Neuronal stem cell (in vitro differentiated cells): ENCODE results near the gene FRMD4B.

Experiments
- DNase-seq: peaks from one replicate; pipeline ENCODE4 v3.0.0-alpha.2; 2013; ENCODE audit warnings: low spot score
- H2AFZ ChIP-seq: one replicate; pipeline ENCODE4 v1.6.1; 2013; ENCODE audit warnings: mild to moderate bottlenecking, low read length, inconsistent platforms
- H2AK5ac ChIP-seq: 2 replicates; pipeline ENCODE4 v1.6.1; 2013; ENCODE audit warnings: low read depth, mild to moderate bottlenecking, inconsistent platforms, low read length, moderate library complexity, mixed read lengths
- H2BK120ac ChIP-seq: 2 replicates; pipeline ENCODE4 v1.6.1; 2013; ENCODE audit warnings: low read depth, mild to moderate bottlenecking, inconsistent platforms, low read length, moderate library complexity, mixed read lengths
- H2BK12ac ChIP-seq: one replicate; pipeline ENCODE4 v1.6.1; 2013; ENCODE audit warnings: low read length, inconsistent platforms
- H2BK15ac ChIP-seq: 2 replicates; pipeline ENCODE4 v1.6.1; 2013; ENCODE audit warnings: mild to moderate bottlenecking, low read length, inconsistent platforms, mixed read lengths
- H2BK5ac ChIP-seq: one replicate; pipeline ENCODE4 v1.6.1; 2013; ENCODE audit warnings: inconsistent platforms, mild to moderate bottlenecking, low read length, moderate library complexity
- H3K14ac ChIP-seq: one replicate; pipeline ENCODE4 v1.6.1; 2013; ENCODE audit warnings: low read length, inconsistent platforms
- H3K18ac ChIP-seq: 2 replicates; pipeline ENCODE4 v1.6.1; 2013; ENCODE audit warnings: low read length, inconsistent platforms
- H3K23ac ChIP-seq: 2 replicates; pipeline ENCODE4 v1.6.1; 2013; ENCODE audit warnings: low read depth, mild to moderate bottlenecking, mixed read lengths, low read length, inconsistent platforms; ENCODE audit not compliant: poor library complexity
- H3K27ac ChIP-seq: replicated peaks from 3 replicates; pipeline ENCODE4 v1.5.1; 2013; ENCODE audit warnings: low read length, inconsistent platforms
- H3K27me3 ChIP-seq, 3 experiments: 2 replicates each; pipeline ENCODE4 v1.6.1; 2013; ENCODE audit warnings: low read length in 3 of 3, mild to moderate bottlenecking in 2 of 3, inconsistent platforms in 1 of 3, low read depth in 1 of 3, mixed read lengths in 1 of 3, moderate library complexity in 1 of 3; ENCODE audit not compliant: control insufficient read depth in 3 of 3, insufficient read depth in 3 of 3
- H3K36me3 ChIP-seq, 2 donors: replicated peaks in 1 of 2; 2 replicates each; pipeline ENCODE4 v1.6.1; 2013; ENCODE audit warnings: low read length in 2 of 2; ENCODE audit not compliant: control insufficient read depth in 2 of 2, insufficient read depth in 2 of 2
- H3K4ac ChIP-seq: 2 replicates; pipeline ENCODE4 v1.6.1; 2013; ENCODE audit warnings: inconsistent platforms, mild to moderate bottlenecking, low read length, moderate library complexity
- H3K4me1 ChIP-seq, 2 donors: 1 replicate in 1 of 2; 2 replicates in 1 of 2; pipeline ENCODE4 v1.6.1; 2013; ENCODE audit warnings: low read length in 2 of 2, low read depth in 1 of 2; ENCODE audit not compliant: control insufficient read depth in 2 of 2, insufficient read depth in 1 of 2
- H3K4me2 ChIP-seq: one replicate; pipeline ENCODE4 v1.6.1; 2013; ENCODE audit warnings: mild to moderate bottlenecking, low read length, inconsistent platforms; ENCODE audit not compliant: insufficient read depth, poor library complexity, severe bottlenecking
- H3K4me3 ChIP-seq, 2 donors: 2 replicates each; pipeline ENCODE4 v1.5.1; 2013; ENCODE audit warnings: low read length in 2 of 2, mild to moderate bottlenecking in 2 of 2, inconsistent platforms in 1 of 2, moderate library complexity in 1 of 2
- H3K79me1 ChIP-seq: one replicate; pipeline ENCODE4 v1.6.1; 2013; ENCODE audit warnings: low read depth, mild to moderate bottlenecking, inconsistent platforms, low read length, moderate library complexity
- H3K9ac ChIP-seq: one replicate; pipeline ENCODE4 v1.6.1; 2013; ENCODE audit warnings: mild to moderate bottlenecking, low read depth, low read length, inconsistent platforms; ENCODE audit not compliant: poor library complexity
- H3K9me3 ChIP-seq, 2 donors: replicated peaks in 1 of 2; 2 replicates each; pipeline versions ENCODE3 to v1.6.1; 2013; ENCODE audit warnings: low read length in 2 of 2, mild to moderate bottlenecking in 2 of 2, inconsistent platforms in 1 of 2, low read depth in 1 of 2, mixed read lengths in 1 of 2, moderate library complexity in 1 of 2; ENCODE audit not compliant: control insufficient read depth in 2 of 2, insufficient read depth in 1 of 2
- H4K8ac ChIP-seq: one replicate; pipeline ENCODE4 v1.6.1; 2013; ENCODE audit warnings: low read depth, mild to moderate bottlenecking, inconsistent platforms, low read length, moderate library complexity
- H4K91ac ChIP-seq: one replicate; pipeline ENCODE4 v1.6.1; 2013; ENCODE audit warnings: low read length, low read depth, mild to moderate bottlenecking, inconsistent platforms; ENCODE audit not compliant: poor library complexity
- WGBS, 2 donors: extraction: QIAGEN DNeasy Blood & Tissue Kit; methylation state at CpG; one replicate each; pipeline ENCODE4 v1.1.7; 2013; ENCODE audit warnings: missing lambda C conversion rate in 2 of 2, mixed read lengths in 1 of 2; ENCODE audit not compliant: insufficient read length in 2 of 2, insufficient replicate concordance in 1 of 2; ENCODE audit errors: extremely low coverage in 2 of 2; 5-methylcytosine and 5-hydroxymethylcytosine counted together

The FRMD4B gene

GRCh38 chr3:69231929-69232440 lies 153.9 kb downstream of the FRMD4B start:
- Histone ChIP-seq H2BK12ac (no peak overlapping the region), H2BK120ac (no peak overlapping the region), H3K18ac (no peak overlapping the region), H4K8ac (no peak overlapping the region), H2AK5ac (no peak overlapping the region), H3K4me3 (no peak overlapping the region), H3K4me2 (no peak overlapping the region), H4K91ac (no peak overlapping the region), H2BK15ac (no peak overlapping the region), H2BK5ac (no peak overlapping the region), H3K4ac (no peak overlapping the region), H2AFZ (no peak overlapping the region), H3K9ac (no peak overlapping the region), H3K14ac (no peak overlapping the region), H3K4me1 (peaks cover 0 to under 1% of the 10 kb centered on the region in 2 donors), H3K23ac (no peak overlapping the region), H3K36me3 (no peaks in the 10 kb centered on the region), H3K9me3 (no peaks in the 10 kb centered on the region), H3K27ac (no peak overlapping the region), H3K27me3 (no peaks in the 10 kb centered on the region), H3K79me1 (no peaks in the 10 kb centered on the region)
- no peak for DNase-seq
- WGBS, 2 donors, result no CpG with 5 or more reads among the region's 6 CpGs

DNA sequence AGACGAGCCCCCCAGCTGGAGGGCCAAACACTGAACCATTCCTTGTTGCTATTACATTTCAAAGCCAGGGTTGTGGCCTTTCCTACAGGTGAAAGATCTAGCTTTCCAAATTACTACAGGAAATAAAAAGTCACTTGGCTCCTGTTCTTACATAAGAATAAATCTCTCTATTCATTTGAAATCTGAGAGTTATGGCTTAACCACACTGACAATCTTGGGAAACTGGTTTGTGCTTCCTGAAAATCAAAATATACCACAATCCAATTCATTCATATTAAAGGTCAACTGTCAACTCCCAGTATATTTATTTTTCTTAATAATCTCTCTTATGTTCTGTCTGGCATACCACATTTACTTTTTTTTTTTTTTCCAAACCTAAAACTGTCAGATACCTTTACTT lies 159.8 kb downstream of the FRMD4B start:
- H3K14ac ChIP-seq, result no peak overlapping the region
- H2AK5ac ChIP-seq, result no peak overlapping the region
- no peak overlapping the region for H3K27ac ChIP-seq
- no peak overlapping the region for H3K4me3 ChIP-seq
- H2BK15ac ChIP-seq, result no peak overlapping the region
- no peak overlapping the region for H3K4ac ChIP-seq
- no peak overlapping the region for H2BK5ac ChIP-seq
- no peaks in the 10 kb centered on the region for H3K79me1 ChIP-seq
- H3K4me2 ChIP-seq, result no peak overlapping the region
- H3K23ac ChIP-seq, result no peak overlapping the region
- no peak overlapping the region for H2BK120ac ChIP-seq
- no peaks in the 10 kb centered on the region for H3K36me3 ChIP-seq
- no peak overlapping the region for H3K18ac ChIP-seq
- H4K8ac ChIP-seq, result no peak overlapping the region
- no peak overlapping the region for H3K9ac ChIP-seq
- no peak overlapping the region for H2BK12ac ChIP-seq
- no peaks in the 10 kb centered on the region for H3K27me3 ChIP-seq
- H3K4me1 ChIP-seq, result no peaks in the 10 kb centered on the region
- H3K9me3 ChIP-seq, result no peaks in the 10 kb centered on the region
- DNase-seq, result no peak
- no CpG with 5 or more reads among the region's 1 CpG for WGBS, 2 donors
- no peak overlapping the region for H4K91ac ChIP-seq
- no peak overlapping the region for H2AFZ ChIP-seq

DNA sequence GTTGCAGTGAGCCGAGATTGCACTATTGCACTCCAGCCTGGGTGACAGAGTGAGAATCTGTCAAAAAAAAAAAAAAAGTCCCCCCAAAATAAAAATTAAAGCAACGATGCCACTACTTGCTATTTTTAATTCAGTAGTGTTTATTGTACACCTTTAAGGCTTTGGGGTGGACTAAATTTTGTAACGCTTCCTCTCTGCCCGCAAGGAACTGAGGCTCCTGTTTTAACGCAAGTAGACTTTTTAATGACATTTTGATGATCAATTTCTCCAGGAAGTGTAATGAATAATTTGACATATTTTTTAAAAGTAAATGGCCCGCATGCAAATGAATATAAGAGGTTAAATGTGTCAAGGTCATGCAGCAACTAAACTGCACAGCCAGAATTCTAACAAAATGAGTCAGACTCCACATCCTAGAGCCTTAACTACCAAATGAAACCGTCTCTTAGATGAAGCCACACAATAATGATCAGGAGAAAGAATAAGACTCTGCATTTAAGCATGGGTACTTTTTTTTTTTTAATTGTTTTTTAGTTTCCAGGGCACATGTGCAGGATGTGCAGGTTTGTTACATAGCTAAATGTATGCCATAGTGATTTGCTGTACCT lies 166.7 kb downstream of the FRMD4B start:
- no peak overlapping the region for H3K4me3 ChIP-seq
- H3K4me2 ChIP-seq, result no peak overlapping the region
- H4K8ac ChIP-seq, result no peak overlapping the region
- no peak overlapping the region for H2BK12ac ChIP-seq
- H3K14ac ChIP-seq, result no peak overlapping the region
- H3K18ac ChIP-seq, result no peak overlapping the region
- no peak overlapping the region for H2AFZ ChIP-seq
- no peak overlapping the region for H2BK120ac ChIP-seq
- H3K9me3 ChIP-seq, result no peaks in the 10 kb centered on the region
- no peaks in the 10 kb centered on the region for H3K79me1 ChIP-seq
- H3K4me1 ChIP-seq, result no peaks in the 10 kb centered on the region
- no peaks in the 10 kb centered on the region for H3K27me3 ChIP-seq
- H4K91ac ChIP-seq, result no peak overlapping the region
- DNase-seq, result no peak
- no peak overlapping the region for H3K9ac ChIP-seq
- peaks cover 0 to 9% of the 10 kb centered on the region in 2 donors for H3K36me3 ChIP-seq
- H3K27ac ChIP-seq, result no peak overlapping the region
- H2AK5ac ChIP-seq, result no peak overlapping the region
- no peak overlapping the region for H3K4ac ChIP-seq
- H2BK15ac ChIP-seq, result no peak overlapping the region
- WGBS, 2 donors, result no CpG with 5 or more reads among the region's 7 CpGs
- H2BK5ac ChIP-seq, result no peak overlapping the region
- no peak overlapping the region for H3K23ac ChIP-seq

- H4K91ac ChIP-seq, result no peak overlapping the region
- H3K27ac ChIP-seq, result no peak overlapping the region
- H3K23ac ChIP-seq, result no peak overlapping the region
- H2BK5ac ChIP-seq, result no peak overlapping the region
- no peak overlapping the region for H2BK12ac ChIP-seq
- no peak overlapping the region for H3K14ac ChIP-seq
- no peak overlapping the region for H3K18ac ChIP-seq
- H3K27me3 ChIP-seq, result no peaks in the 10 kb centered on the region
- H3K4me3 ChIP-seq, result no peak overlapping the region
- H2BK120ac ChIP-seq, result no peak overlapping the region
- WGBS, 2 donors, result no CpG with 5 or more reads among the region's 6 CpGs
- no peaks in the 10 kb centered on the region for H3K4me1 ChIP-seq
- no peak overlapping the region for H3K9ac ChIP-seq
- no peak for DNase-seq
- no peaks in the 10 kb centered on the region for H3K9me3 ChIP-seq
- no peak overlapping the region for H4K8ac ChIP-seq
- H2AK5ac ChIP-seq, result no peak overlapping the region
- no peaks in the 10 kb centered on the region for H3K79me1 ChIP-seq
- no peak overlapping the region for H2AFZ ChIP-seq
- H3K4ac ChIP-seq, result no peak overlapping the region
- H3K36me3 ChIP-seq, result peaks cover 0 to 9% of the 10 kb centered on the region in 2 donors
- H2BK15ac ChIP-seq, result no peak overlapping the region
- H3K4me2 ChIP-seq, result no peak overlapping the region
Measured at GRCh38 chr3:69218079-69218478, 167.8 kb downstream of the FRMD4B start.
